Fibroblast of lung (primary cell): ENCODE data around the gene PDCD4.

Experiments
- EZH2 ChIP-seq: IDR thresholded peaks from 2 replicates; pipeline ENCODE4 v1.5.1; 2012; ENCODE audit warnings: low read length, control low read depth, mild to moderate bottlenecking; ENCODE audit errors: missing control alignments
- TF ChIP-seq, protein P1 (sequence below), 2 donors: IDR thresholded peaks in 1 of 2; conservative IDR thresholded peaks in 1 of 2; 1 replicate in 1 of 2; 2 replicates in 1 of 2; pipeline ENCODE4 v1.5.1; 2011 to 2012; ENCODE audit warnings: low read length in 2 of 2, control low read depth in 1 of 2, inconsistent platforms in 1 of 2, low read depth in 1 of 2, mild to moderate bottlenecking in 1 of 2

- TF ChIP-seq, protein P1, sequence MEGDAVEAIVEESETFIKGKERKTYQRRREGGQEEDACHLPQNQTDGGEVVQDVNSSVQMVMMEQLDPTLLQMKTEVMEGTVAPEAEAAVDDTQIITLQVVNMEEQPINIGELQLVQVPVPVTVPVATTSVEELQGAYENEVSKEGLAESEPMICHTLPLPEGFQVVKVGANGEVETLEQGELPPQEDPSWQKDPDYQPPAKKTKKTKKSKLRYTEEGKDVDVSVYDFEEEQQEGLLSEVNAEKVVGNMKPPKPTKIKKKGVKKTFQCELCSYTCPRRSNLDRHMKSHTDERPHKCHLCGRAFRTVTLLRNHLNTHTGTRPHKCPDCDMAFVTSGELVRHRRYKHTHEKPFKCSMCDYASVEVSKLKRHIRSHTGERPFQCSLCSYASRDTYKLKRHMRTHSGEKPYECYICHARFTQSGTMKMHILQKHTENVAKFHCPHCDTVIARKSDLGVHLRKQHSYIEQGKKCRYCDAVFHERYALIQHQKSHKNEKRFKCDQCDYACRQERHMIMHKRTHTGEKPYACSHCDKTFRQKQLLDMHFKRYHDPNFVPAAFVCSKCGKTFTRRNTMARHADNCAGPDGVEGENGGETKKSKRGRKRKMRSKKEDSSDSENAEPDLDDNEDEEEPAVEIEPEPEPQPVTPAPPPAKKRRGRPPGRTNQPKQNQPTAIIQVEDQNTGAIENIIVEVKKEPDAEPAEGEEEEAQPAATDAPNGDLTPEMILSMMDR (conservative IDR thresholded peaks at IDR 0.05 in 1 of 2, IDR thresholded peaks at IDR 0.05 in 1 of 2; ENCODE audit: low read depth in 1 of 2, low read length in 2 of 2) = no peak
- no peak for TF ChIP-seq EZH2
Observed at GRCh38 chr10:110946496-110946895, 74.8 kb downstream of the PDCD4 start.
